HepG2 (cell line): ENCODE measurements around the gene HLCS. TPM values are rescaled to one million over a fixed set of nuclear protein-coding genes. Genes with fewer than 3 reads are reported as not detected.

Experiments
- ATAC-seq: fragments of 200-7000 bp; cut with Tn5 transposase; 3 replicates; pipeline ENCODE4 v1.9.1; 2020; ENCODE audit warnings: mild to moderate bottlenecking, moderate library complexity
- BruUV-seq: library from RNA; stranded (reverse); fragments of 400-500 nt; replicated peaks from 2 replicates; lab custom pipeline; 2021; lab: Mats Ljungman, UMichigan
- CTCF ChIA-PET: fragments of 300-600 bp; formaldehyde crosslinking; extraction: SDS; loops from one replicate; lab custom pipeline; 2021; ENCODE audit warnings: low total read pairs, inconsistent platforms, low intra/inter-chr PET ratio; lab: Yijun Ruan, JAX
- POLR2A ChIA-PET: fragments of 350-600 bp; sonication (Branson Sonifier 250); formaldehyde crosslinking; loops from one replicate; lab custom pipeline; 2020; ENCODE audit warnings: antibody characterized with exemption, inconsistent platforms; lab: Yijun Ruan, JAX
- DNase-seq: peaks from one replicate; pipeline ENCODE4 v3.0.0-alpha.2; 2015; ENCODE audit warnings: low spot score
- FAIRE-seq: peaks from 3 replicates; lab custom pipeline; 2011; peaks lifted over from hg19 to GRCh38; lab: Jason Lieb, UNC
- H2AFZ ChIP-seq: one replicate; pipeline ENCODE4 v1.6.1; 2011; ENCODE audit warnings: low read length, inconsistent platforms
- H3K27ac ChIP-seq: fragments of 300-600 bp; 3 replicates; pipeline ENCODE4 v1.8.0; 2011; ENCODE audit warnings: mixed run types, mild to moderate bottlenecking, mixed read lengths, low read length, inconsistent platforms; ENCODE audit not compliant: insufficient read depth; ENCODE audit errors: extremely low read length
- H3K27me3 ChIP-seq, 2 experiments: fragments of 200-600 bp in 1 of 2; 2 replicates in 1 of 2; 3 replicates in 1 of 2; pipeline versions ENCODE4 v1.6.0 to v1.8.0; 2011; ENCODE audit warnings: low read length in 2 of 2, mild to moderate bottlenecking in 2 of 2, moderate library complexity in 2 of 2, inconsistent platforms in 1 of 2; ENCODE audit not compliant: insufficient read depth in 2 of 2, control insufficient read depth in 1 of 2
- H3K36me3 ChIP-seq, 2 experiments: fragments of 200-600 bp in 1 of 2; replicated peaks in 1 of 2; 2 replicates in 1 of 2; 3 replicates in 1 of 2; pipeline versions ENCODE4 v1.5.1 to v1.8.0; 2011; ENCODE audit warnings: low read length in 2 of 2, inconsistent platforms in 1 of 2; ENCODE audit not compliant: insufficient read depth in 2 of 2, control insufficient read depth in 1 of 2
- H3K4me1 ChIP-seq: 2 replicates; pipeline ENCODE4 v1.5.1; 2012; ENCODE audit warnings: low read length, inconsistent platforms; ENCODE audit not compliant: insufficient read depth
- H3K4me2 ChIP-seq: 2 replicates; pipeline ENCODE4 v1.6.0; 2011; ENCODE audit warnings: low read depth, low read length, inconsistent platforms
- H3K4me3 ChIP-seq, 3 experiments: fragments of 200-600 bp in 1 of 3; sonication (generic), shearing (Covaris generic) in 1 of 3; replicated peaks in 1 of 3; 2 replicates each; pipeline ENCODE4 v1.5.1; 2011 to 2016; ENCODE audit warnings: low read length in 3 of 3, inconsistent platforms in 2 of 3, low read depth in 2 of 3, mild to moderate bottlenecking in 2 of 3, control low read depth in 1 of 3, mixed read lengths in 1 of 3; ENCODE audit not compliant: insufficient read depth in 1 of 3
- H3K79me2 ChIP-seq: one replicate; pipeline ENCODE4 v1.6.1; 2011; ENCODE audit warnings: low read length, inconsistent platforms; ENCODE audit not compliant: insufficient read depth
- H3K9ac ChIP-seq: 2 replicates; pipeline ENCODE4 v1.6.0; 2011; ENCODE audit warnings: mild to moderate bottlenecking, low read depth, low read length, inconsistent platforms; ENCODE audit not compliant: insufficient read depth
- H3K9me3 ChIP-seq: 2 replicates; pipeline ENCODE4 v1.5.1; 2012; ENCODE audit warnings: mild to moderate bottlenecking, low read length
- H4K20me1 ChIP-seq: 2 replicates; pipeline ENCODE4 v1.6.0; 2011; ENCODE audit warnings: inconsistent platforms, mild to moderate bottlenecking, low read length, moderate library complexity; ENCODE audit not compliant: insufficient read depth
- CCAR2 ChIP-seq: fragments of 200-400 bp; formaldehyde crosslinking; optimal IDR thresholded peaks from 2 replicates; pipeline ENCODE3; 2018; ENCODE audit warnings: low read depth, mild to moderate bottlenecking, low read length, moderate library complexity
- CHCHD3 ChIP-seq: sonication (generic); formaldehyde crosslinking; IDR thresholded peaks from 2 replicates; pipeline ENCODE4 v1.8.0; 2022; ENCODE audit warnings: mild to moderate bottlenecking, missing genetic modification reagents, moderate library complexity
- GATAD2A ChIP-seq: IDR thresholded peaks from 2 replicates; pipeline ENCODE4 v1.6.1; 2016
- GMEB2 ChIP-seq: IDR thresholded peaks from 2 replicates; pipeline ENCODE4 v1.6.1; 2016; ENCODE audit warnings: missing biosample characterization, missing genetic modification reagents, low read depth
- KMT2B ChIP-seq: IDR thresholded peaks from 2 replicates; pipeline ENCODE4 v1.6.1; 2016; ENCODE audit warnings: missing genetic modification reagents, missing compliant biosample characterization
- LBX2 ChIP-seq: sonication (generic); formaldehyde crosslinking; IDR thresholded peaks from 2 replicates; pipeline ENCODE4 v1.5.0; 2020; ENCODE audit warnings: missing genetic modification reagents, mild to moderate bottlenecking, borderline replicate concordance
- TBL1XR1 ChIP-seq: fragments of 150-350 bp; IDR thresholded peaks from 2 replicates; pipeline ENCODE4 v1.6.1; 2014; ENCODE audit warnings: borderline replicate concordance, low read length; ENCODE audit not compliant: partially characterized antibody
- TCF12 ChIP-seq, 2 experiments: fragments of 450-650 bp in 1 of 2; sonication (generic) in 1 of 2; formaldehyde crosslinking in 1 of 2; IDR thresholded peaks; 2 replicates each; pipeline versions ENCODE4 v1.6.1 to v1.8.0; 2017 to 2022; ENCODE audit warnings: antibody characterized with exemption in 1 of 2, mild to moderate bottlenecking in 1 of 2, missing genetic modification reagents in 1 of 2, moderate library complexity in 1 of 2
- ZBTB49 ChIP-seq: sonication (generic); formaldehyde crosslinking; IDR thresholded peaks from 2 replicates; pipeline ENCODE4 v1.4.0; 2020; ENCODE audit warnings: missing genetic modification reagents, borderline replicate concordance
- ZFP1 ChIP-seq: IDR thresholded peaks from 2 replicates; pipeline ENCODE4 v1.6.1; 2016
- ZFP62 ChIP-seq: sonication (generic); formaldehyde crosslinking; IDR thresholded peaks from 2 replicates; pipeline ENCODE4 v1.4.0; 2020; ENCODE audit warnings: missing genetic modification reagents
- ZNF142 ChIP-seq: sonication (generic); formaldehyde crosslinking; IDR thresholded peaks from 2 replicates; pipeline ENCODE4 v1.4.0; 2020; ENCODE audit warnings: missing genetic modification reagents
- ZNF205 ChIP-seq: IDR thresholded peaks from 2 replicates; pipeline ENCODE4 v1.6.1; 2018; ENCODE audit warnings: missing biosample characterization, missing genetic modification reagents
- ZSCAN31 ChIP-seq: sonication (generic); formaldehyde crosslinking; IDR thresholded peaks from 2 replicates; pipeline ENCODE4 v1.5.0; 2020; ENCODE audit warnings: low read depth, mild to moderate bottlenecking, missing genetic modification reagents
- WGBS: methylation state at CpG from one replicate; pipeline ENCODE4 v1.1.6; 2017; ENCODE audit warnings: low lambda C conversion rate; 5-methylcytosine and 5-hydroxymethylcytosine counted together
- in situ Hi-C: cut with HindIII; loops from 2 replicates; pipeline ENCODE4 v1.10.0; 2017; ENCODE audit warnings: low pct_unique_long_range_greater_than_20kb; ENCODE audit not compliant: extremely low pct_ligation_motif_present
- intact Hi-C: fragments of 100-400 bp; cut with micrococcal nuclease; formaldehyde crosslinking; loops from one replicate; pipeline ENCODE4 v1.10.0; 2022; ENCODE audit not compliant: unreplicated experiment
- polyA plus RNA-seq, 8 experiments: library from polyadenylated mRNA; depleted of rRNA in 3 of 8; stranded (reverse) in 7 of 8; unstranded in 1 of 8; fragments of >200 nt; fragmentation: Illumina TruSeq in 4 of 8; extraction: Trizol in 4 of 8; gene quantifications; 2 replicates each; pipeline versions ENCODE4 v1.2.1 to v1.2.3, GENCODE V29; 2011 to 2016; ENCODE audit warnings: low read depth in 4 of 8, missing spikeins in 1 of 8, mixed read lengths in 1 of 8; ENCODE audit not compliant: insufficient read depth in 1 of 8
- total RNA-seq, 5 experiments: library from RNA; depleted of rRNA; stranded (reverse); fragments of >200 nt; fragmentation: Illumina TruSeq; extraction: Trizol; gene quantifications; 2 replicates each; pipeline ENCODE4 v1.2.3, GENCODE V29; 2016; ENCODE audit warnings: low read depth in 1 of 5

Gene HLCS
- total and polyA plus RNA-seq, 2 of the 13 experiments (the other 11 are each of a cell fraction or from before 2014, with no cell fraction given), result 7.9 to 12.3 TPM

GRCh38 chr21:36891692-36892091 is 74.8 kb downstream of the HLCS start:
- no TSS peak for BruUV-seq
- ChIA-PET POLR2A (no interaction called here), CTCF (no interaction called here)
- intact Hi-C loops (no loop called here), in situ Hi-C loops (no loop called here)
- FAIRE-seq, result no peak
- Histone ChIP-seq H2AFZ (no peak overlapping the region), H3K27ac (no peak overlapping the region), H3K9me3 (no peaks in the 10 kb centered on the region), H4K20me1 (no peaks in the 10 kb centered on the region), H3K4me1 (no peaks in the 10 kb centered on the region), H3K36me3 (peaks cover 0 to 16% of the 10 kb centered on the region in 2 experiments; a peak in 2 of 5 replicates), H3K27me3 (no peaks in the 10 kb centered on the region)
- WGBS, result 91% methylated on average over 2 of the region's 2 CpGs
- ATAC-seq, result no peak
- TF ChIP-seq ZSCAN31 (CRISPR knock-in tag) (no peak), ZNF142 (CRISPR knock-in tag) (no peak), CHCHD3 (CRISPR knock-in tag) (no peak), ZFP62 (CRISPR knock-in tag) (no peak), ZBTB49 (no peak), GMEB2 (no peak), CCAR2 (no peak), KMT2B (CRISPR knock-in tag) (no peak), ZFP1 (CRISPR knock-in tag) (no peak), TCF12 (IDR thresholded peaks at IDR 0.05) (no peak), TCF12 (CRISPR knock-in tag; IDR thresholded peaks at IDR 0.05) (no peak), ZNF205 (no peak), GATAD2A (CRISPR knock-in tag) (no peak), TBL1XR1 (no peak), LBX2 (CRISPR knock-in tag) (no peak)
- TF ChIP-seq, all 625 proteins: peak for 0
- H3K4me3 ChIP-seq, result no peak overlapping the region
- no peak for DNase-seq
- no peaks in the 10 kb centered on the region for H3K79me2 ChIP-seq
- no peak overlapping the region for H3K9ac ChIP-seq
- no peak overlapping the region for H3K4me2 ChIP-seq
